Gastroesophageal sphincter (tissue), 4 donors: Measurements from ENCODE around the gene PRAC1. TPM values are rescaled to one million over a fixed set of nuclear protein-coding genes. Genes with fewer than 3 reads are reported as not detected.

Experiments
- ATAC-seq: fragments of 150-250 bp; one replicate; pipeline ENCODE4 v1.9.1; 2016; ENCODE audit warnings: mild to moderate bottlenecking, moderate library complexity
- H3K27ac ChIP-seq, 4 donors: fragments of 200-600 bp; sonication (generic) in 3 of 4; 1 replicate in 3 of 4; 2 replicates in 1 of 4; pipeline ENCODE4 v1.5.1; 2016 to 2019
- H3K27me3 ChIP-seq: fragments of 200-600 bp; sonication (generic); one replicate; pipeline ENCODE4 v1.5.1; 2019
- H3K36me3 ChIP-seq, 2 donors: fragments of 200-600 bp; sonication (generic); one replicate each; pipeline ENCODE4 v1.5.1; 2019; ENCODE audit warnings: control low read depth in 1 of 2
- H3K4me1 ChIP-seq, 3 donors: fragments of 200-600 bp; sonication (generic); 1 replicate in 2 of 3; 2 replicates in 1 of 3; pipeline ENCODE4 v1.5.1; 2016 to 2019; ENCODE audit warnings: control low read depth in 2 of 3
- H3K4me3 ChIP-seq, 2 donors: fragments of 200-600 bp; sonication (generic); one replicate each; pipeline ENCODE4 v1.5.1; 2019; ENCODE audit warnings: mild to moderate bottlenecking in 1 of 2, moderate library complexity in 1 of 2
- H3K9me3 ChIP-seq, 3 donors: fragments of 200-600 bp; sonication (generic); one replicate each; pipeline ENCODE4 v1.5.1; 2017 to 2019; ENCODE audit warnings: control low read depth in 2 of 3
- EP300 ChIP-seq: sonication (generic); formaldehyde crosslinking; IDR thresholded peaks from one replicate; pipeline ENCODE4 v1.6.1; 2017; ENCODE audit warnings: antibody characterized with exemption, mild to moderate bottlenecking
- POLR2A ChIP-seq, 2 donors: fragments of 450-650 bp; IDR thresholded peaks; one replicate each; pipeline ENCODE4 v1.6.1; 2017; ENCODE audit warnings: antibody characterized with exemption in 2 of 2, mild to moderate bottlenecking in 2 of 2, moderate library complexity in 1 of 2
- POLR2AphosphoS5 ChIP-seq: sonication (generic); formaldehyde crosslinking; IDR thresholded peaks from one replicate; pipeline ENCODE4 v1.6.1; 2017; ENCODE audit warnings: antibody characterized with exemption
- WGBS, 2 donors: methylation state at CpG; one replicate each; pipeline ENCODE4 v1.1.5; 2018; ENCODE audit warnings: low coverage in 1 of 2; 5-methylcytosine and 5-hydroxymethylcytosine counted together
- total RNA-seq, 4 donors: library from RNA; depleted of rRNA; stranded (reverse); fragments of >200 nt; gene quantifications; one replicate each; pipeline ENCODE4 v1.1.0, GENCODE V29; 2016
- TF ChIP-seq, protein P1 (sequence below), 4 experiments: fragments of 200-600 bp in 2 of 4; fragments of 450-650 bp in 2 of 4; sonication (generic) in 1 of 4; IDR thresholded peaks; one replicate each; pipeline ENCODE4 v1.5.1; 2017 to 2019; ENCODE audit warnings: antibody characterized with exemption in 4 of 4, mild to moderate bottlenecking in 2 of 4, moderate library complexity in 2 of 4

Gene PRAC1
- total RNA-seq, 4 donors from 2014 or later: not detected

- ATAC-seq: no peak
- Histone ChIP-seq H3K9me3 (no peaks in the 10 kb centered on the region), H3K27ac (no peak overlapping the region), H3K4me3 (no peak overlapping the region), H3K36me3 (no peaks in the 10 kb centered on the region), H3K27me3 (peaks cover 100% of the 10 kb centered on the region), H3K4me1 (peaks cover 0 to 5% (median 0%) of the 10 kb centered on the region in 3 donors)
- TF ChIP-seq, protein P1, sequence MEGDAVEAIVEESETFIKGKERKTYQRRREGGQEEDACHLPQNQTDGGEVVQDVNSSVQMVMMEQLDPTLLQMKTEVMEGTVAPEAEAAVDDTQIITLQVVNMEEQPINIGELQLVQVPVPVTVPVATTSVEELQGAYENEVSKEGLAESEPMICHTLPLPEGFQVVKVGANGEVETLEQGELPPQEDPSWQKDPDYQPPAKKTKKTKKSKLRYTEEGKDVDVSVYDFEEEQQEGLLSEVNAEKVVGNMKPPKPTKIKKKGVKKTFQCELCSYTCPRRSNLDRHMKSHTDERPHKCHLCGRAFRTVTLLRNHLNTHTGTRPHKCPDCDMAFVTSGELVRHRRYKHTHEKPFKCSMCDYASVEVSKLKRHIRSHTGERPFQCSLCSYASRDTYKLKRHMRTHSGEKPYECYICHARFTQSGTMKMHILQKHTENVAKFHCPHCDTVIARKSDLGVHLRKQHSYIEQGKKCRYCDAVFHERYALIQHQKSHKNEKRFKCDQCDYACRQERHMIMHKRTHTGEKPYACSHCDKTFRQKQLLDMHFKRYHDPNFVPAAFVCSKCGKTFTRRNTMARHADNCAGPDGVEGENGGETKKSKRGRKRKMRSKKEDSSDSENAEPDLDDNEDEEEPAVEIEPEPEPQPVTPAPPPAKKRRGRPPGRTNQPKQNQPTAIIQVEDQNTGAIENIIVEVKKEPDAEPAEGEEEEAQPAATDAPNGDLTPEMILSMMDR (IDR thresholded peaks at IDR 0.05): no peak
- TF ChIP-seq EP300 (no peak), POLR2AphosphoS5 (no peak), POLR2A (IDR thresholded peaks at IDR 0.05) (no peak)
- 12 to 14% methylated on average over 4 to 12 of the region's 53 CpGs for WGBS, 2 donors
These were observed 25.4 kb upstream of the PRAC1 start for GRCh38 chr17:48747445-48748363.

- 0% methylated on average over 6 to 7 of the region's 21 CpGs for WGBS, 2 donors
- Histone ChIP-seq H3K27me3 (peaks cover 100% of the 10 kb centered on the region), H3K4me1 (no peaks in the 10 kb centered on the region), H3K36me3 (no peaks in the 10 kb centered on the region), H3K4me3 (no peak overlapping the region), H3K9me3 (no peaks in the 10 kb centered on the region), H3K27ac (no peak overlapping the region)
- TF ChIP-seq, protein P1 (IDR thresholded peaks at IDR 0.05): no peak
- TF ChIP-seq EP300: no peak
- no peak for TF ChIP-seq POLR2AphosphoS5
- no peak for TF ChIP-seq POLR2A (IDR thresholded peaks at IDR 0.05)
- ATAC-seq: no peak
These were observed 24.7 kb upstream of the PRAC1 start for GRCh38 chr17:48746916-48747444.

DNA sequence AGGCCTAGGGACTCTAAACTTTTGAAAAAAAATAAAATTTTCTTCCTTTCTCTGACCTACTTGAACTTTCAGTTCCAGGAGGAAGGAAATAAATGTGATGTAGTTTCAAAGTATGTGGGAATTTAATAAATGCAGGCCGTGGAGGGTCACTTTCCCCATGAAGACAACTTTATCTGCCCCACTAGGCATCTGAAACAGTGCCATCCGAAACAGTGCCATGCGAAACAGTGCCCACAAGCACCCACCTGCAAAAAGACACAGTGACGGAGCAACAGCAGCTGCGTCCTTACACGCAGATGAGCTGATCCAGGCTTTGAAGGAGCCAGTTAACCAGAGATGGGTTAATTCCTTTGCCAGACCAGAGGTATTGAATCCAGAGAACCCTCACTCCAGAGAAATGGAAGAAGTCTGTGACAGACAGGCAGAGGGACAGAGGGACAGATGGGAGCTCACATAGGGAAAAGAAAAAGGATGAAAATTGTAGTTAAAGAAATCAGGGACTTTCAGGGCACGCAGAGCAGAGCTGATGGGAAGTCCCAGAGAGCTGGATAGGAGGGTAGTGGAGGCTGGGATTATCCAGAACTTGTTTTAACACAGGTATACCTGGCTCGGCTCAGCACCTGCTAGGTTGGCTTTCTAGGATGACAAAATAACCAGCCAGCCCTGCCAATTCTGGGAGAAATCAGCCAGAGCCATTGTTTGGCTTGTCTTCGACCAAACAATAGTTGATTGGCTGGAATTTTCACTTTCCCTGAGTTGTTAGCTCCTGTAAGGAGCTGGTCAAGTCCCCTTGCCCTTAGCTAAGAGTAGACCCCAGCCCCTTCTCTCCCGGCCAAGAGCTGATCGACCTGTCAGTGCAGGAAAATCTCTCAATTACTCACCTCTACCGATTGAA lies 23.3 kb upstream of the PRAC1 start:
- Histone ChIP-seq H3K9me3 (no peaks in the 10 kb centered on the region), H3K36me3 (no peaks in the 10 kb centered on the region), H3K4me1 (no peaks in the 10 kb centered on the region), H3K27ac (no peak overlapping the region), H3K27me3 (peaks cover 100% of the 10 kb centered on the region), H3K4me3 (no peak overlapping the region)
- no peak for TF ChIP-seq POLR2A (IDR thresholded peaks at IDR 0.05)
- no peak for TF ChIP-seq POLR2AphosphoS5
- TF ChIP-seq EP300: no peak
- TF ChIP-seq, protein P1 (IDR thresholded peaks at IDR 0.05): no peak
- 9 to 17% methylated on average over 6 to 12 of the region's 12 CpGs for WGBS, 2 donors
- no peak for ATAC-seq

DNA sequence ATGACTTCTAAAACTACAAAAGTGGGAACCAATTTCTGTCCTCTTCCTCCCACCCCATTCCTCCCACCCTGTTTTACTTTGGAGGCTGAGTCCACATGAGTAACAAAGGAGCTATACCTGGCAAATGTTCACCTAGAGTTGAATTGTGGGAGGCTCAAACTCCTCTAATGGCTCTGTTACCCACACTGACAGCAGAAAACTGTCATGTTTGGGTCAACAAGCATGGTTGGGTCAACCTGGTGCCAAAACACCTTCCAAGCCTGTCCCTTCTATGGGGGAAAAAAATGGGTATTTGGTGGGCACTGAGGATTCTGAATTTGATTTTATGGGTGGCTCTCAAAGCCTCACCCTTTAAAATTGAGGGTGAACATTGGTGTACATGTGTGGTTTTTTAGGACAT lies 18.2 kb upstream of the PRAC1 start:
- ATAC-seq: no peak
- H3K9me3 ChIP-seq: no peaks in the 10 kb centered on the region
- no peak overlapping the region for H3K4me3 ChIP-seq
- no peaks in the 10 kb centered on the region for H3K36me3 ChIP-seq
- peaks cover 100% of the 10 kb centered on the region for H3K27me3 ChIP-seq
- H3K27ac ChIP-seq: no peak overlapping the region
- H3K4me1 ChIP-seq: peaks cover 0 to 9% (median 0%) of the 10 kb centered on the region in 3 donors
- no peak for TF ChIP-seq POLR2AphosphoS5
- TF ChIP-seq, protein P1 (IDR thresholded peaks at IDR 0.05): no peak
- no peak for TF ChIP-seq EP300
- no peak for TF ChIP-seq POLR2A (IDR thresholded peaks at IDR 0.05)
